K562 (cell line): ENCODE data around the gene NPAS1. TPM values are rescaled to one million over a fixed set of nuclear protein-coding genes. Genes with fewer than 3 reads are reported as not detected.

Source experiments
- EZH2 ChIP-seq: IDR thresholded peaks from 2 replicates; pipeline ENCODE4 v1.6.1; 2012; ENCODE audit warnings: low read depth, mild to moderate bottlenecking, inconsistent platforms, low read length, borderline replicate concordance
- ZNF696 ChIP-seq: fragments of 250-450 bp; sonication (Bioruptor Pico); conservative IDR thresholded peaks from 2 replicates; pipeline ENCODE4 v1.4.0; 2020; ENCODE audit warnings: mild to moderate bottlenecking, moderate library complexity
- polyA plus RNA-seq, 8 experiments: library from polyadenylated mRNA; depleted of rRNA in 4 of 8; stranded (reverse) in 5 of 8; unstranded in 3 of 8; fragments of >200 nt; fragmentation: Nextera tagmentation in 2 of 8; fragmentation: Illumina TruSeq in 1 of 8; extraction: Ambion mirVana in 2 of 8; extraction: Trizol in 1 of 8; gene quantifications; 2 replicates each; pipeline versions ENCODE4 v1.2.1 to v1.2.3, GENCODE V29; 2011 to 2014; ENCODE audit warnings: inconsistent platforms in 1 of 8, missing spikeins in 1 of 8
- total RNA-seq, 7 experiments: library from RNA; depleted of rRNA in 6 of 7; stranded (reverse); fragments of >200 nt in 6 of 7; fragmentation: Illumina TruSeq in 2 of 7; extraction: Trizol in 2 of 7; gene quantifications; 2 replicates each; pipeline versions ENCODE4 v1.2.1 to v1.2.3, GENCODE V29; 2011 to 2021; ENCODE audit warnings: low replicate concordance in 1 of 7
- TF ChIP-seq, protein P1 (sequence below), 2 experiments: fragments of 450-650 bp in 1 of 2; sonication (generic) in 1 of 2; formaldehyde crosslinking in 1 of 2; IDR thresholded peaks; 2 replicates each; pipeline versions ENCODE4 v1.7.1 to v1.9.0; 2016 to 2022; ENCODE audit warnings: inconsistent platforms in 1 of 2, mild to moderate bottlenecking in 1 of 2, missing genetic modification reagents in 1 of 2

NPAS1 gene
- total and polyA plus RNA-seq, 9 of the 15 experiments (the other 6 are each of a cell fraction or from before 2014, with no cell fraction given): 0.58 to 5.3 (median 2.0) TPM; not detected in 2

DNA sequence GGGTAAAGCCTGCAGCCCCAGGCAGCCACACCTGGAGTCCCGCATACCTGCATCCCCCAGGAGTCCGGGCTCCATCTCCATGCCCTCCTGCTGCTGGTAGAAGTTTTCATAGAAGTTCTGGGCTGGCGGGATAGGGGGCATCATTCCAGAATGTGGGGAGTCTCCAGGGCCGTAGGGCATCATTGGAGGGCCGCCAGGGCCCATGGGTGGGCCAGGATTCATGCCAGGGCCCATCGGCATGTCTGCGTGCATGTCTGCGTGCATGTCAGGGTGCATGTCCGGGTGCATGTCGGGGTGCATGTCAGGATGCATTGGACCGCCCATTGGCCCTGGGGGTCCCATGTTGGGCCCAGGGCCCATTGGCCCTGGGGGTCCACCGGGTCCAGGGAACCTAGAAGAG is 52.1 kb downstream of the NPAS1 start (continued):
- TF ChIP-seq, protein P1, sequence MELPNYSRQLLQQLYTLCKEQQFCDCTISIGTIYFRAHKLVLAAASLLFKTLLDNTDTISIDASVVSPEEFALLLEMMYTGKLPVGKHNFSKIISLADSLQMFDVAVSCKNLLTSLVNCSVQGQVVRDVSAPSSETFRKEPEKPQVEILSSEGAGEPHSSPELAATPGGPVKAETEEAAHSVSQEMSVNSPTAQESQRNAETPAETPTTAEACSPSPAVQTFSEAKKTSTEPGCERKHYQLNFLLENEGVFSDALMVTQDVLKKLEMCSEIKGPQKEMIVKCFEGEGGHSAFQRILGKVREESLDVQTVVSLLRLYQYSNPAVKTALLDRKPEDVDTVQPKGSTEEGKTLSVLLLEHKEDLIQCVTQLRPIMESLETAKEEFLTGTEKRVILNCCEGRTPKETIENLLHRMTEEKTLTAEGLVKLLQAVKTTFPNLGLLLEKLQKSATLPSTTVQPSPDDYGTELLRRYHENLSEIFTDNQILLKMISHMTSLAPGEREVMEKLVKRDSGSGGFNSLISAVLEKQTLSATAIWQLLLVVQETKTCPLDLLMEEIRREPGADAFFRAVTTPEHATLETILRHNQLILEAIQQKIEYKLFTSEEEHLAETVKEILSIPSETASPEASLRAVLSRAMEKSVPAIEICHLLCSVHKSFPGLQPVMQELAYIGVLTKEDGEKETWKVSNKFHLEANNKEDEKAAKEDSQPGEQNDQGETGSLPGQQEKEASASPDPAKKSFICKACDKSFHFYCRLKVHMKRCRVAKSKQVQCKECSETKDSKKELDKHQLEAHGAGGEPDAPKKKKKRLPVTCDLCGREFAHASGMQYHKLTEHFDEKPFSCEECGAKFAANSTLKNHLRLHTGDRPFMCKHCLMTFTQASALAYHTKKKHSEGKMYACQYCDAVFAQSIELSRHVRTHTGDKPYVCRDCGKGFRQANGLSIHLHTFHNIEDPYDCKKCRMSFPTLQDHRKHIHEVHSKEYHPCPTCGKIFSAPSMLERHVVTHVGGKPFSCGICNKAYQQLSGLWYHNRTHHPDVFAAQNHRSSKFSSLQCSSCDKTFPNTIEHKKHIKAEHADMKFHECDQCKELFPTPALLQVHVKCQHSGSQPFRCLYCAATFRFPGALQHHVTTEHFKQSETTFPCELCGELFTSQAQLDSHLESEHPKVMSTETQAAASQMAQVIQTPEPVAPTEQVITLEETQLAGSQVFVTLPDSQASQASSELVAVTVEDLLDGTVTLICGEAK (IDR thresholded peaks at IDR 0.05): no peak
- TF ChIP-seq, protein P1 (CRISPR knock-in tag; IDR thresholded peaks at IDR 0.05): no peak
- TF ChIP-seq EZH2 (no peak), ZNF696 (no peak)
